Activated naive CD4-positive, alpha-beta T cell treated with anti-CD3 and anti-CD28 coated beads, Interleukin-2, amount 50 U/mL, for 24 hours (primary cell): ENCODE measurements around the gene DHX35.

Experiments
- H3K27ac Mint-ChIP-seq: one replicate; pipeline ENCODE4 v1.8.0; 2021; ENCODE audit warnings: mild to moderate bottlenecking, mixed read lengths
- H3K27me3 Mint-ChIP-seq: one replicate; pipeline ENCODE4 v1.8.0; 2021; ENCODE audit warnings: mixed read lengths
- H3K36me3 Mint-ChIP-seq: one replicate; pipeline ENCODE4 v1.8.0; 2021; ENCODE audit warnings: mixed read lengths
- H3K4me1 Mint-ChIP-seq: one replicate; pipeline ENCODE4 v1.8.0; 2021; ENCODE audit warnings: mixed read lengths
- H3K4me3 Mint-ChIP-seq: one replicate; pipeline ENCODE4 v1.8.0; 2021; ENCODE audit warnings: mild to moderate bottlenecking, mixed read lengths
- H3K9me3 Mint-ChIP-seq: one replicate; pipeline ENCODE4 v1.8.0; 2021; ENCODE audit warnings: mixed read lengths

Gene DHX35

GRCh38 chr20:39019027-39019426 is 56.9 kb downstream of the DHX35 start:
- H3K36me3 Mint-ChIP-seq, result peaks cover 39% of the 10 kb centered on the region
- H3K27ac Mint-ChIP-seq, result no peak overlapping the region
- no peaks in the 10 kb centered on the region for H3K27me3 Mint-ChIP-seq
- H3K4me3 Mint-ChIP-seq, result no peak overlapping the region
- H3K4me1 Mint-ChIP-seq, result peaks cover 30% of the 10 kb centered on the region
- no peaks in the 10 kb centered on the region for H3K9me3 Mint-ChIP-seq

- Mint-ChIP-seq H3K36me3 (peaks cover 33% of the 10 kb centered on the region), H3K4me1 (peaks cover 31% of the 10 kb centered on the region), H3K4me3 (no peak overlapping the region), H3K27me3 (no peaks in the 10 kb centered on the region), H3K27ac (peak overlapping the region; percentile 3), H3K9me3 (no peaks in the 10 kb centered on the region)
Measured at GRCh38 chr20:39019805-39020325, 57.7 kb downstream of the DHX35 start.

- Mint-ChIP-seq H3K4me1 (peaks cover 35% of the 10 kb centered on the region), H3K27me3 (no peaks in the 10 kb centered on the region), H3K36me3 (peaks cover 29% of the 10 kb centered on the region), H3K9me3 (no peaks in the 10 kb centered on the region), H3K4me3 (no peak overlapping the region), H3K27ac (no peak overlapping the region)
Measured at GRCh38 chr20:39021748-39022147, 59.6 kb downstream of the DHX35 start.

GRCh38 chr20:39025883-39026282 is 63.7 kb downstream of the DHX35 start:
- no peaks in the 10 kb centered on the region for H3K27me3 Mint-ChIP-seq
- peaks cover 16% of the 10 kb centered on the region for H3K4me1 Mint-ChIP-seq
- H3K4me3 Mint-ChIP-seq, result no peak overlapping the region
- H3K27ac Mint-ChIP-seq, result no peak overlapping the region
- H3K36me3 Mint-ChIP-seq, result peaks cover 20% of the 10 kb centered on the region
- H3K9me3 Mint-ChIP-seq, result no peaks in the 10 kb centered on the region

- no peak overlapping the region for H3K4me3 Mint-ChIP-seq
Measured at GRCh38 chr20:39029364-39029763, 67.2 kb downstream of the DHX35 start.

GRCh38 chr20:39032997-39033396 is 70.9 kb downstream of the DHX35 start:
- H3K9me3 Mint-ChIP-seq, result no peaks in the 10 kb centered on the region
- H3K36me3 Mint-ChIP-seq, result peaks cover 3% of the 10 kb centered on the region
- no peak overlapping the region for H3K4me3 Mint-ChIP-seq
- no peaks in the 10 kb centered on the region for H3K4me1 Mint-ChIP-seq
- no peaks in the 10 kb centered on the region for H3K27me3 Mint-ChIP-seq
- H3K27ac Mint-ChIP-seq, result no peak overlapping the region

More at GRCh38 chr20:39029364-39029763, 67.2 kb downstream of the DHX35 start:
- Mint-ChIP-seq H3K27me3 (no peaks in the 10 kb centered on the region), H3K4me1 (peaks cover 16% of the 10 kb centered on the region), H3K27ac (no peak overlapping the region), H3K9me3 (no peaks in the 10 kb centered on the region), H3K36me3 (peaks cover 13% of the 10 kb centered on the region)

- H3K27me3 Mint-ChIP-seq, result no peaks in the 10 kb centered on the region
- peaks cover 3% of the 10 kb centered on the region for H3K36me3 Mint-ChIP-seq
- no peaks in the 10 kb centered on the region for H3K4me1 Mint-ChIP-seq
- no peaks in the 10 kb centered on the region for H3K9me3 Mint-ChIP-seq
- no peak overlapping the region for H3K4me3 Mint-ChIP-seq
- no peak overlapping the region for H3K27ac Mint-ChIP-seq
Measured at GRCh38 chr20:39036011-39036410, 73.9 kb downstream of the DHX35 start.

- Mint-ChIP-seq H3K4me3 (no peak overlapping the region), H3K4me1 (no peaks in the 10 kb centered on the region), H3K27ac (no peak overlapping the region), H3K27me3 (no peaks in the 10 kb centered on the region), H3K36me3 (peaks cover 3% of the 10 kb centered on the region), H3K9me3 (no peaks in the 10 kb centered on the region)
Measured at GRCh38 chr20:39036851-39037250, 74.7 kb downstream of the DHX35 start.

GRCh38 chr20:39038047-39038446 is 75.9 kb downstream of the DHX35 start:
- Mint-ChIP-seq H3K9me3 (no peaks in the 10 kb centered on the region), H3K4me3 (no peak overlapping the region), H3K27ac (no peak overlapping the region), H3K4me1 (no peaks in the 10 kb centered on the region), H3K36me3 (peaks cover 3% of the 10 kb centered on the region), H3K27me3 (no peaks in the 10 kb centered on the region)

GRCh38 chr20:39038495-39038894 is 76.4 kb downstream of the DHX35 start:
- H3K27ac Mint-ChIP-seq, result no peak overlapping the region
- H3K4me1 Mint-ChIP-seq, result no peaks in the 10 kb centered on the region
- no peaks in the 10 kb centered on the region for H3K9me3 Mint-ChIP-seq
- H3K36me3 Mint-ChIP-seq, result peaks cover 5% of the 10 kb centered on the region
- no peaks in the 10 kb centered on the region for H3K27me3 Mint-ChIP-seq
- H3K4me3 Mint-ChIP-seq, result no peak overlapping the region

- H3K9me3 Mint-ChIP-seq, result no peaks in the 10 kb centered on the region
- H3K36me3 Mint-ChIP-seq, result peaks cover 5% of the 10 kb centered on the region
- no peak overlapping the region for H3K4me3 Mint-ChIP-seq
- H3K27ac Mint-ChIP-seq, result no peak overlapping the region
- no peaks in the 10 kb centered on the region for H3K27me3 Mint-ChIP-seq
- no peaks in the 10 kb centered on the region for H3K4me1 Mint-ChIP-seq
Measured at GRCh38 chr20:39039261-39039660, 77.1 kb downstream of the DHX35 start.

GRCh38 chr20:39040116-39040515 is 78.0 kb downstream of the DHX35 start:
- Mint-ChIP-seq H3K4me3 (no peak overlapping the region), H3K9me3 (no peaks in the 10 kb centered on the region), H3K4me1 (no peaks in the 10 kb centered on the region), H3K27ac (no peak overlapping the region), H3K36me3 (peaks cover 5% of the 10 kb centered on the region), H3K27me3 (no peaks in the 10 kb centered on the region)

- H3K27ac Mint-ChIP-seq, result no peak overlapping the region
- H3K4me1 Mint-ChIP-seq, result no peaks in the 10 kb centered on the region
- no peaks in the 10 kb centered on the region for H3K27me3 Mint-ChIP-seq
- no peaks in the 10 kb centered on the region for H3K9me3 Mint-ChIP-seq
- H3K4me3 Mint-ChIP-seq, result no peak overlapping the region
- peaks cover 5% of the 10 kb centered on the region for H3K36me3 Mint-ChIP-seq
Measured at GRCh38 chr20:39041067-39041466, 78.9 kb downstream of the DHX35 start.

GRCh38 chr20:39042279-39043150 is 80.4 kb downstream of the DHX35 start:
- Mint-ChIP-seq H3K36me3 (peaks cover 2% of the 10 kb centered on the region), H3K4me1 (no peaks in the 10 kb centered on the region), H3K4me3 (no peak overlapping the region), H3K27me3 (no peaks in the 10 kb centered on the region), H3K27ac (no peak overlapping the region), H3K9me3 (no peaks in the 10 kb centered on the region)

GRCh38 chr20:39044501-39044900 is 82.4 kb downstream of the DHX35 start:
- Mint-ChIP-seq H3K4me3 (no peak overlapping the region), H3K4me1 (peaks cover under 1% of the 10 kb centered on the region), H3K27ac (no peak overlapping the region), H3K27me3 (no peaks in the 10 kb centered on the region), H3K9me3 (no peaks in the 10 kb centered on the region), H3K36me3 (peaks cover 2% of the 10 kb centered on the region)

- Mint-ChIP-seq H3K27ac (no peak overlapping the region), H3K9me3 (no peaks in the 10 kb centered on the region), H3K27me3 (no peaks in the 10 kb centered on the region), H3K36me3 (peaks cover 2% of the 10 kb centered on the region), H3K4me3 (no peak overlapping the region), H3K4me1 (peaks cover 3% of the 10 kb centered on the region)
Measured at GRCh38 chr20:39045676-39046075, 83.5 kb downstream of the DHX35 start.
